Left cardiac atrium (tissue), 4 donors: Measurements from ENCODE around the gene LSM2. TPM values are rescaled to one million over a fixed set of nuclear protein-coding genes. Genes with fewer than 3 reads are reported as not detected.
"Not testable (repeated sequence)": the region's sequence is repeated elsewhere in the genome, so short reads cannot be mapped to it uniquely, and the experiment has no call there.

Experiments used
- ATAC-seq, 2 donors: fragments of 200-7000 bp; cut with Tn5 transposase; one replicate each; pipeline ENCODE4 v1.9.1; 2020; ENCODE audit warnings: mild to moderate bottlenecking in 2 of 2, moderate library complexity in 2 of 2
- DNase-seq: peaks from one replicate; pipeline ENCODE4 v3.0.0-alpha.2; 2020
- intact Hi-C, 2 donors: fragments of 100-400 bp; cut with DNase I; formaldehyde crosslinking; loops; one replicate each; pipeline versions ENCODE4 v1.14.1 to v1.15.1; 2022 to 2023
- total RNA-seq, 2 donors: library from RNA; stranded (reverse); fragmentation: NEBNext Ultra II Directional; extraction: Animal tissue kit (Norgen Biotek cat#: 25700); gene quantifications; one replicate each; pipeline ENCODE4 v1.2.1, GENCODE V29; 2021
- donor health status: DM: no; HTN: yes; CAD: no.
- donor health status: DM: no; HTN: yes; CAD: no; lungs with severe emphysema.
- donor health status: DM: yes; HTN: yes; CAD: no.
- donor health status: Dilated cardiomyopathy.

Gene LSM2
- total RNA-seq, 2 donors from 2014 or later = 24.3 to 29.4 TPM

DNA sequence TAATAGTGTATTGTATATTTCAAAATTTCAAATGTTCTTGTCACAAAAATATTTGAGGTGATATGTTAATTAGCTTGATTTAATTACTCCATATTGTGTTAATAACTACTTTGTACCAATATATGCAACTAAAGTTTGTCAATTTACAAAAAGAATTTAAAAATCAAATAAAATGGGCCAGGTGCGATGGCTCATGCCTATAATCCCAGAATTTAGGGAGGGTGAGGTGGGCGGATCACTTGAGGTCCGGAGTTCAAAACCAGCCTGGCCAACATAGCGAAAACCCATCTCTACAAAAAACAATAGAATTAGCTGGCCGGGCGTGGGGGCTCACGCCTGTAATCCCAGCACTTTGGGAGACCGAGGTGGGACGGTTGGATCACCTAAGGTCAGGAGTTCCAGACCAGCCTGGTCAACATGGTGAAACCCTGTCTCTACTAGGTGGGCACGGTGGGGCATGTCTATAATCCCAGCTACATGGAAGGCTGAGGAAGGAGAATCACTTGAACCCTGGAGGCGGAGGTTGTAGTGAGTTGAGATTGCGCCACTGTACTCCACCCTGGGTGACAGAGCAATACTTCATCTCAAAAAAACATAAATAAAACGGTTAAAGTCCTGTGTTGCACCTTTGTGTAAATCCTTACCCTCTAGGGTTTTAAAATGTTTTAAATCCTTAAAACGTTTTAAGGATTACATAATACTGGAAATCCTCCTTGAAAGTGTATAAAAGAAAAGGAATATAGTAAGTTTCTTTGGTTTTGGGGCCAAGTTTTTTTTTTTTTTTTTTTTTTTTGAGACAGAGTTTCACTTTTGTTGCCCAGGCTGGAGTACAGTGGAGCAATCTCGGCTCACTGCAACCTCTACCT, 24.8 kb upstream of the LSM2 start:
- ATAC-seq (no peak), DNase-seq (no peak)
- intact Hi-C loops = loop anchor here (5.0 to 10.0 kb wide), 4 partner anchors 54 to 149 kb away; partner anchors contain the start of genes LY6G5C (in 2 of the 2), CLIC1 (in 1 of the 2) and VWA7 (in 1 of the 2)

DNA sequence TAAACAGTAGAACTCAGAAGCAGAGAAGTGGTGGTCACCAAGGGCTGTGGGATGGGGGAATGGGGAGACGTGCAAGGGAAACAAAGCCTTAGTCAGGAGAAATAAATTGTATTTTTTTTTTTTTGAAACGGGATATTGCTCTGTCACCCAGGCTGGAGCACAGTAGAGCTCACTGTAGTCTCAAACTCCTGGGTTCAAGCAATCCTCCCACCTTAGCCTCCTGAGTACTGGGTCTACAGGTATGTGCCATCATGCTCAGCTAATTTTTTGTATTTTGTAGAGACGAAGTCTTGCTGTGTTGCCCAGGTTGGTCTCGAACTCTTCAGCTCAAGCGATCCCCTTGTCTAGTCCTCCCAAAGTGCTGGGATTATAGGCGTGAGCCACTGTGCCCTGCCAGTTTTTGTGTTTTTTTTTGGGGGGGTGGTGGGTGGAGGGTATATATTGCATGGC, 24.1 kb upstream of the LSM2 start:
- intact Hi-C loops = loop anchor here (5.0 to 10.0 kb wide), 4 partner anchors 54 to 149 kb away; partner anchors contain the start of genes LY6G5C (in 2 of the 2), CLIC1 (in 1 of the 2) and VWA7 (in 1 of the 2)
- DNase-seq (no peak), ATAC-seq (no peak)

DNA sequence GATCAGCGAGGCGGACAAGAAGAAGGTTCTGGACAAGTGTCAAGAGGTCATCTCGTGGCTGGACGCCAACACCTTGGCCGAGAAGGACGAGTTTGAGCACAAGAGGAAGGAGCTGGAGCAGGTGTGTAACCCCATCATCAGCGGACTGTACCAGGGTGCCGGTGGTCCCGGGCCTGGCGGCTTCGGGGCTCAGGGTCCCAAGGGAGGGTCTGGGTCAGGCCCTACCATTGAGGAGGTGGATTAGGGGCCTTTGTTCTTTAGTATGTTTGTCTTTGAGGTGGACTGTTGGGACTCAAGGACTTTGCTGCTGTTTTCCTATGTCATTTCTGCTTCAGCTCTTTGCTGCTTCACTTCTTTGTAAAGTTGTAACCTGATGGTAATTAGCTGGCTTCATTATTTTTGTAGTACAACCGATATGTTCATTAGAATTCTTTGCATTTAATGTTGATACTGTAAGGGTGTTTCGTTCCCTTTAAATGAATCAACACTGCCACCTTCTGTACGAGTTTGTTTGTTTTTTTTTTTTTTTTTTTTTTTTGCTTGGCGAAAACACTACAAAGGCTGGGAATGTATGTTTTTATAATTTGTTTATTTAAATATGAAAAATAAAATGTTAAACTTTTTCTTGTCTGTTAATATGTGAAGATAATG, 23.0 kb upstream of the LSM2 start:
- intact Hi-C loops = loop anchor here (5.0 to 10.0 kb wide), 4 partner anchors 52 to 147 kb away; partner anchors contain the start of genes LY6G5C (in 2 of the 2), CLIC1 (in 1 of the 2) and VWA7 (in 1 of the 2)
- ATAC-seq (no peak), DNase-seq (no peak)

DNA sequence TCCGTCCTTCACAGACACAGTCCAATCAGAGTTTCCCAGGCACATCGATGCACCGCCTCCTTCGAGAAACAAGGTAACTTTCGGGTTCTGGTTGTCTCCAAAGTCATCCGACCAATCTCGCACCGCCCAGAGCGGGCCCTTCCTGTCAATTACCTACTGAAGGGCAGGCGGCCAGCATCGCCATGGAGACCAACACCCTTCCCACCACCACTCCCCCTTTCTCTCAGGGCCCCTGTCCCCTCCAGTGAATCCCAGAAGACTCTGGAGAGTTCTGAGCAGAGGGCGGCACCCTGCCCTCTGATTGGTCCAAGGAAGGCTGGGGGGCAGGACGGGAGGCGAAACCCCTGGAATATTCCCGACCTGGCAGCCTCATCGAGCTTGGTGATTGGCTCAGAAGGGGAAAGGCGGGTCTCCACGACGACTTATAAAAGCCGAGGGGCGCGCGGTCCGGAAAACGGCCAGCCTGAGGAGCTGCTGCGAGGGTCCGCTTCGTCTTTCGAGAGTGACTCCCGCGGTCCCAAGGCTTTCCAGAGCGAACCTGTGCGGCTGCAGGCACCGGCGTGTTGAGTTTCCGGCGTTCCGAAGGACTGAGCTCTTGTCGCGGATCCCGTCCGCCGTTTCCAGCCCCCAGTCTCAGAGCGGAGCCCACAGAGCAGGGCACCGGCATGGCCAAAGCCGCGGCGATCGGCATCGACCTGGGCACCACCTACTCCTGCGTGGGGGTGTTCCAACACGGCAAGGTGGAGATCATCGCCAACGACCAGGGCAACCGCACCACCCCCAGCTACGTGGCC, 20.7 kb upstream of the LSM2 start, which contains the start of gene HSPA1B:
Gene HSPA1B, plus strand, starts transcription at position 453 of the 794 bp plus-strand sequence. Its CDS starts 213 bp downstream, at position 666.
- peak; percentile 99 for DNase-seq
- intact Hi-C loops = no loop called here
- peak; percentile 93 to 96 for ATAC-seq

DNA sequence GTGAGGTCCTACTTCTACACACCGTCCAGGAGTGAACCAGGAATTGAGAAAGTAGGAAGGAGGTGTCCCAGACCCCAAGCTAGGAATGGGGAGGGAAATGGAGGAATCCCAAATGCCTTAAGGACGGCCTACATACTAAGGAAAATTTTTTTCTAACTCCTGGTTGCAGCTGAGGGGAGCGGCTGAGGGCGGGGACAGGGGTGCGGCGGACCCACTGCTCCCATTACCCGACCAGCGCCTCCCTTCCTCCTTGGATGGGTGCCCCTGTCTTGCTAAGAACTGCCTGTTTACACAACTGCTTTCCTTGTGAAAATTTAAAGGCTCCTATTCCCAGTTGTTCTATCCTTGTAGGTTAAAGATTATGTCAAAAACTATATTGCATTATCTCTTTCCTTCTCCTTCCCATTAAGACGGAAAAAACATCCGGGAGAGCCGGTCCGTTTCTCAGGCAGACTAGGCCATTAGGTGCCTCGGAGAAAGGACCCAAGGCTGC, 20.1 kb upstream of the LSM2 start:
- DNase-seq (peak; percentile 90), ATAC-seq (peak; percentile 41 to 64)
- intact Hi-C loops = no loop called here

DNA sequence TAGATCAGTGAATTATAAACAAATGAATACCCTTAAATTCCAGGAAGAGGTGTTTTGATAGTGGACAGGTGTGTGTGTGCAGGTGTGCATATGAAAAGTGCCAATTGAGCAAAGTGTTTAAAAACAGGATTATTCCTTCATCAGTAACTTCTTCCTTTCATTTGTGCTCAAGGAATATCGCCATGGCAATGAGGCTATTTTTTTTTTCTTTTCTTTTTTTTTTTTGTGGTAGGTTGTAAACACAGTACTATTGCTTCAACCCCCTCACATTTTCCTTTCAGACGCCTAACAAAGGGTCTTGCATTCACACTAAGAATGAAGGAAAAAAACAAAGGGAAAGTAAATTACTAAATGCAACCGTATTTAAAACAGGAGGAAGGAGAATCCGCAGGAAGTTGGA, 18.8 kb upstream of the LSM2 start:
- intact Hi-C loops = no loop called here

DNA sequence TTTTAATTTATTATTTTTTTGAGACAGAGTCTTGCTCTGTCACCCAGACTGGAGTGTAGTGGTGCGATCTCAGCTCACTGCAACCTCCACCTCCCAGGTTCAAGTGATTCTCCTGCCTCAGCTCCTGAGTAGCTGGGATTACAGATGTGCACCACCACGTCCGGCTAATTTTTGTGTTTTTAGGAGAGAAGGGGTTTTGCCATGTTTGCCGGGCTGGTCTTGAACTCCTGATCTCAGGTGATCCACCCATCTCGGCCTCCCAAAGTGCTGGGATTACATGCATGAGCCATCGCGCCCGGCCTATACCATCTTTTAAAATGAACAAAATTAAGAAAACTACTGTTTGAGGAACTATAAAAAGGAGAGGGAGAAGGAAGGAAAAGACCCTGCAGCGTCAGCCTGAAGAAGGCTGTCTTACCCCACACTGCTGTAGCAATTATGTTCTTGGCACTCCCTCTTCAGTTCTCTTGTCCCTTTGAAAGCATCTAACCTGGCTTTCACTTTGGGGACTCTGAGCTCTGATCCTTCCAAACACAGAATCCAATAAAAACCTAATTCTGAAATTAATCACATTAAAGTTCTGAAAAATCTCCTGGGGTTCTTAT, 16.9 kb upstream of the LSM2 start:
- intact Hi-C loops, ATAC-seq, DNase-seq: not testable (repeated sequence)

More for the DNA sequence above, 18.8 kb upstream of the LSM2 start:
- ATAC-seq = no peak
- DNase-seq = no peak

DNA sequence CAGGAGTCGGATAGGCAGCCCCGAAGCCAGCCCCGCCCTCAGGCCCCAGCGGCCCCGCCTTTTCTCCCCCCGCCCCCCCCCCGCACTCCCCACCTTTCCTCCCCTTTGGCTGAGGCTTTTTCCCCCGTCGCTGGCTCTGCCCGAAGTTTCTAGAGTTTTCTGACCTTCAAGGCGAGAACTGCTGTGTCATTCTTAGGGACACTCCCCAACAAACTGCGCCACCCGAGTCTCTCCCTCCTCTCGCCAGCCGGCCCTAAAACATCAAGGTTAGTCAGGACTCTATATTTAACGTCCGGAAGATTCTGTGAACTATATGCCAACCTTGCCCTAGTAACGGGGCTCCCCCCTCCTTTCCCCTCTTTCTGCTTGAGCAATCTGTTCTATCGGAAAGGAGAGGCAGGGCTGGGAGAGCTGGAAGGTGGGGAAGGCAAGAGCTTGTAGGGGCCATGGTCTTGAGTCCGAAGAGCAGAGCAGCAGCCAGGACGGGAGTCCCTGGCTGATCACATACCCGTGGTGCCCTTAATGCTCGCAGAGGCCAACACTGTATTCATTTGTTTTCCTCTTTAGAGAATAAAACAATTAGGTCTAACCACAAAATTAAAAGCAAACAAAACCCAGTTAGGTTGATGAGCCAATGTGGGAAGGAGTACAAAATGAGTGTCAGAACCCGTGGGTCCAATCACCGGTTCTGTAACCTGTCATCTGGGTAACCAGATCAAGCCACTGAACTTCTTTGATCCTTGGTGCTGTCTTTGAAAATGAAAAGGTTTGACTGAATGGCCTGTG, 15.5 kb upstream of the LSM2 start:
- peak; percentile 87 for DNase-seq
- intact Hi-C loops = no loop called here
- ATAC-seq = peak; percentile 69 to 72

DNA sequence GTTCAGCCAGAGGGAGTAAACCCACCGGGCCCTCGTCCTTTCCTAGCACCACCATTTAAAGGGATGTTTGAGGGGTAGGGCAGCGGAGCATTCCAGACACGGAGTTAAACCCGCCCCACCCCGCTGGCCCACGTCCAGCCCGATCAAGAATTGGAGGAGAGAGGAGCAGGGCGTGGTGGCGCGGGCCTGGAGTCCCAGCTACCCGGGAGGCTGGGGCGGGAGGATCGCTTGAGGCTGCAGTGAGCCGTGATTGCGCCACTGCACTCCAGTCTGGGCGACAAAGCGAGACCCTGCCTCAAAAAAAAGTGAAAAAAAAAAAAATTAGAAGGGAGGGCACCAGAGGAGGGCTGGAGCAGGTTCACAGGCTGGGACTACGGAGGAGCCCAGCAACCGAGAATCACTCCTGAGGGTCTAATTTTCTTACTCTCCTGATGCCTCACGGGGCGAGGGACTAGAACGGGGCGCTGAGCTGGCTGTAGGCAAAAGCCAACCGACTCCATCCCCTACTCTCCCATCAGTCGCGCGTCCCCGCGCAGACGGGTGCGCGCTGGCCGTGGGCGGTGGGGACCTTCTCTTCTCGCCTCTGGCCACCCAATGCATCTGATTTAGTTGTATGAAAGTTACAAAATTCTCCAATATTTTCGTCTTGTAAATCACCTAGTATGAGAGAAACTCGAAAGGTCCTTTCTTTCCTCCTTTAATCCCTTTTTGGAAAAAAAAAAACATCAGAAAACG, 14.7 kb upstream of the LSM2 start:
- peak; percentile 84 for DNase-seq
- peak; percentile 62 to 65 for ATAC-seq
- intact Hi-C loops = no loop called here

DNA sequence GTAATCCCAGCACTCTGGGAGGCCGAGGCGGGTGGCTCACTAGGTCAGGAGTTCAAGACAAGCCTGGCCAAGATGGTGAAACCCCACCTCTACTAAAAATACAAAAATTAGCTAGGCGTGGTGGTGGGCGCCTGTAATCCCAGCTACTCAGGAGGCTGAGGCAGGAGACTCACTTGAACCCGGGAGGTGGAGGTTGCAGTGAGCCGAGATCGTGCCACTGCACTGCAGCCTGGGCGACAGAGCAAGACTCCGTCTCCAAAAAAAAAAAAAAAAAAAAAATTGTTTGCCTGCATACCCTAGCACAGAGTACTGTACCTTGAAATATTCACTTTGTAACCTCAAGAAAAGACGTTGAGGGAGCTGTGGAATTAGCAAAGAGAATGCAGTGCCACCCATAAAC, 13.6 kb upstream of the LSM2 start:
- DNase-seq, intact Hi-C loops, ATAC-seq: not testable (repeated sequence)

DNA sequence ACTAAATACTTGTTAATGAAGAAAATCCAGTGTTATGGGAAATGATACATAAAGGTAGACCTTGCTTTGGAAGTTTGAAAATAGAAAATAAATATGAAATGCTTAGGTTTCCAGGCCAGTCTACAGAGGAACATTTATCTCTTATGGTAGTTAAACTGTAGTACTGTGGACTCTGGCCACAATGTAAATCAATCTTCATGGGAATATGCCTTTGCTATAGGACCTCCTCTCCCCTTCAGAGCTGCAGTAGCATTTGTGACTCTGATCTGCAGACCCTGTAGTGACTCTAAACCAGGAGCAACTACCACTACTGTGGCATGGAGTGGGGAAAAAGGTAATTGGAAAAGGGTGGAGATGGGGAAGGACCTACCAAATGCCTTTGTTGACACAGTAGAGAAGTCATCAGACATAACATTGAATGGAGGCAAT, 13.1 kb upstream of the LSM2 start:
- intact Hi-C loops = no loop called here
- no peak for DNase-seq
- no peak for ATAC-seq

DNA sequence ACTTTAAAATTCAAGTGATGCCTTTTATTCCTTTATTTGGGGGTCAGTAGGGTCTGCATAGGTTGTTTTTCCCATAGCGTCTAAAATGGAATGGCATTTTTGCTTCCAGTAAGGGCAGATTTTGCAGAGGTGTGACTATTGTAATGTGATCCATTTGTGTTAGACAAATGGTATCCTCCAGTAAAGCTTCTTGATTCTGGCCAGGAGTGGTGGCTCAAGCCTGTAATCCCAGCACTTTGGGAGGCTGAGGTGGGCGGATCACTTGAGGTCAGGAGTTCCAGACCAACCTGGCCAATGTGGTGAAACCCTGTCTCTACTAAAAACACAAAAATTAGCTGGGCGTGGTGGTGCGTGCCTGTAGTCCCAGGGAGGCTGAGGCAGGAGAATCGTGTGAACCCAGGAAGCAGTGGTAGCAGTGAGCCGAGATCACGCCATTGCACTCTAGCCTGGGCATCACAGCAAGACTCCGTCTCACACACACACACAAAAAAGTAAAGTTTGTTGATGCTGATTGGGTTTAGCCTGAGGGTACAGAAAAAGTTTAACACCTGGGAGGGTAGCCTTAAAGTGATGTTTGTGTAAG, 11.3 kb upstream of the LSM2 start:
- DNase-seq, intact Hi-C loops: not testable (repeated sequence)

DNA sequence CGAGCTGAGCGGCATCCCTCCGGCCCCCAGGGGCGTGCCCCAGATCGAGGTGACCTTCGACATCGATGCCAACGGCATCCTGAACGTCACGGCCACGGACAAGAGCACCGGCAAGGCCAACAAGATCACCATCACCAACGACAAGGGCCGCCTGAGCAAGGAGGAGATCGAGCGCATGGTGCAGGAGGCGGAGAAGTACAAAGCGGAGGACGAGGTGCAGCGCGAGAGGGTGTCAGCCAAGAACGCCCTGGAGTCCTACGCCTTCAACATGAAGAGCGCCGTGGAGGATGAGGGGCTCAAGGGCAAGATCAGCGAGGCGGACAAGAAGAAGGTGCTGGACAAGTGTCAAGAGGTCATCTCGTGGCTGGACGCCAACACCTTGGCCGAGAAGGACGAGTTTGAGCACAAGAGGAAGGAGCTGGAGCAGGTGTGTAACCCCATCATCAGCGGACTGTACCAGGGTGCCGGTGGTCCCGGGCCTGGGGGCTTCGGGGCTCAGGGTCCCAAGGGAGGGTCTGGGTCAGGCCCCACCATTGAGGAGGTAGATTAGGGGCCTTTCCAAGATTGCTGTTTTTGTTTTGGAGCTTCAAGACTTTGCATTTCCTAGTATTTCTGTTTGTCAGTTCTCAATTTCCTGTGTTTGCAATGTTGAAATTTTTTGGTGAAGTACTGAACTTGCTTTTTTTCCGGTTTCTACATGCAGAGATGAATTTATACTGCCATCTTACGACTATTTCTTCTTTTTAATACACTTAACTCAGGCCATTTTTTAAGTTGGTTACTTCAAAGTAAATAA, 10.6 kb upstream of the LSM2 start:
- not testable (repeated sequence) for ATAC-seq

More for the DNA sequence above, 11.3 kb upstream of the LSM2 start:
- not testable (repeated sequence) for ATAC-seq

DNA sequence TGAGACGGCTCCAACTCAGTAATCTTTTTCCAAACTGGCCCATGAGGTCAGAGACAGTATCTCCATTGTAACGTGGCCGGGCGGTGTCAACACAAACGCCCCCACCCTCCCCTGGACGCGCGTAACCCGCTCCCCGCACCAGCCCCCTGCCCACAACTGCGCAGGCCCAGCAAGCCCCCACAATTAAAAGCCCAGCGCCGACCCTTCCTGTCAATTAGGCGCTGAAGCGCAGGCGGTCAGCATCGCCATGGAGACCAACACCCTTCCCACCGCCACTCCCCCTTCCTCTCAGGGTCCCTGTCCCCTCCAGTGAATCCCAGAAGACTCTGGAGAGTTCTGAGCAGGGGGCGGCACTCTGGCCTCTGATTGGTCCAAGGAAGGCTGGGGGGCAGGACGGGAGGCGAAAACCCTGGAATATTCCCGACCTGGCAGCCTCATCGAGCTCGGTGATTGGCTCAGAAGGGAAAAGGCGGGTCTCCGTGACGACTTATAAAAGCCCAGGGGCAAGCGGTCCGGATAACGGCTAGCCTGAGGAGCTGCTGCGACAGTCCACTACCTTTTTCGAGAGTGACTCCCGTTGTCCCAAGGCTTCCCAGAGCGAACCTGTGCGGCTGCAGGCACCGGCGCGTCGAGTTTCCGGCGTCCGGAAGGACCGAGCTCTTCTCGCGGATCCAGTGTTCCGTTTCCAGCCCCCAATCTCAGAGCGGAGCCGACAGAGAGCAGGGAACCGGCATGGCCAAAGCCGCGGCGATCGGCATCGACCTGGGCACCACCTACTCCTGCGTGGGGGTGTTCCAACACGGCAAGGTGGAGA, 8.5 kb upstream of the LSM2 start, which contains the start of the genes HSPA1A and HSPA1L:
Gene HSPA1A, plus strand, starts transcription at position 519 of the 814 bp plus-strand sequence. Its CDS starts 214 bp downstream, at position 733.
Gene HSPA1L, minus strand, starts transcription at position 259 of the 814 bp plus-strand sequence. CDS start 3,311 bp downstream, outside the sequence.
- ATAC-seq (peak; percentile 90 to 92), DNase-seq (peak; percentile 96)
- intact Hi-C loops = no loop called here

More for the DNA sequence above, 10.6 kb upstream of the LSM2 start:
- intact Hi-C loops, DNase-seq: not testable (repeated sequence)

DNA sequence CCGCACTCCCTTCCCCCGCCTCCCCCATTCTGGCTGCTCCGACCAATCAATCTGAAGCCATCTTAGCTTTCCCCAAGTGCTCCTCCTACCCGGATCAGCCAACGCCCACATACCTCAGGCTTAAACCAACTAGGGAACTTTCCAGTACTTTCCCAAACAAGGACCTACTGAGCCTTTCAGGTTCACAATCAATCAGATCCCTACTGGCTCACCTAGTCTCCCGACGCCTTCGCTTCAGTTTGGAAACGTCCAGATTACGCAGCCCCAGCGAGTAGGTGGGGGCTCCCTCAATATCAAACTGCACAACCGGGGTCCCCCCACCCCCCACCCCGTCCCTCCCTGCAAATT, 7.9 kb upstream of the LSM2 start:
- ATAC-seq = peak; percentile 86 to 90

More for the DNA sequence above, 7.9 kb upstream of the LSM2 start:
- DNase-seq = peak; percentile 96
- intact Hi-C loops = no loop called here
